Central memory CD8-positive, alpha-beta T cell (primary cell): ENCODE measurements around the gene S1PR4.
A peak's percentile ranks its signal among the peaks of the same experiment; 100 is the strongest.
"Not testable (repeated sequence)": the region's sequence is repeated elsewhere in the genome, so short reads cannot be mapped to it uniquely, and the experiment has no call there.

Experiments used
- ATAC-seq: fragments of 150-1000 bp; cut with Tn5 transposase; replicated peaks from 2 replicates; pipeline ENCODE4 v1.10.0; 2022; ENCODE audit warnings: mild to moderate bottlenecking, moderate FRiP score, moderate number of reproducible peaks; ENCODE audit not compliant: poor library complexity, severe bottlenecking; ENCODE audit errors: extremely low read depth
- DNase-seq, 2 donors: peaks; one replicate each; pipeline ENCODE4 v3.0.0; 2021; ENCODE audit warnings: low spot score in 2 of 2
- H3K27ac Mint-ChIP-seq: one replicate; pipeline ENCODE4 v1.8.0; 2022; ENCODE audit warnings: low read depth, mild to moderate bottlenecking, moderate library complexity, mixed read lengths
- H3K27me3 Mint-ChIP-seq: one replicate; pipeline ENCODE4 v1.8.0; 2022; ENCODE audit warnings: mixed read lengths
- H3K36me3 Mint-ChIP-seq: one replicate; pipeline ENCODE4 v1.8.0; 2022; ENCODE audit warnings: mild to moderate bottlenecking, moderate library complexity, mixed read lengths; ENCODE audit not compliant: insufficient read depth
- H3K4me1 Mint-ChIP-seq: one replicate; pipeline ENCODE4 v1.8.0; 2022; ENCODE audit warnings: mixed read lengths
- H3K4me3 Mint-ChIP-seq: one replicate; pipeline ENCODE4 v1.8.0; 2022; ENCODE audit warnings: mild to moderate bottlenecking, moderate library complexity, mixed read lengths
- H3K9me3 Mint-ChIP-seq: one replicate; pipeline ENCODE4 v1.8.0; 2022; ENCODE audit warnings: mixed read lengths

Gene S1PR4

GRCh38 chr19:3145909-3146676 is 32.5 kb upstream of the S1PR4 start:
- Mint-ChIP-seq H3K9me3 (no peaks in the 10 kb centered on the region), H3K27me3 (no peaks in the 10 kb centered on the region), H3K27ac (peak overlapping the region; percentile 25), H3K36me3 (peaks cover 2% of the 10 kb centered on the region), H3K4me3 (no peak overlapping the region), H3K4me1 (peaks cover 5% of the 10 kb centered on the region)
- DNase-seq: no peak
- peak; percentile 43 for ATAC-seq

- DNase-seq (peak; percentile 49 to 72), ATAC-seq (peak; percentile 36)
- Mint-ChIP-seq H3K27ac (peak overlapping the region; percentile 25), H3K36me3 (peaks cover 2% of the 10 kb centered on the region), H3K4me1 (peaks cover 5% of the 10 kb centered on the region), H3K9me3 (no peaks in the 10 kb centered on the region), H3K27me3 (no peaks in the 10 kb centered on the region), H3K4me3 (no peak overlapping the region)
Measured at GRCh38 chr19:3146677-3147100, 31.9 kb upstream of the S1PR4 start.

- Mint-ChIP-seq H3K36me3 (peaks cover 2% of the 10 kb centered on the region), H3K27me3 (no peaks in the 10 kb centered on the region), H3K9me3 (no peaks in the 10 kb centered on the region), H3K4me1 (peaks cover 5% of the 10 kb centered on the region), H3K27ac (no peak overlapping the region), H3K4me3 (no peak overlapping the region)
- DNase-seq (no peak), ATAC-seq (no peak)
Measured at GRCh38 chr19:3148503-3148902, 30.1 kb upstream of the S1PR4 start.

GRCh38 chr19:3149089-3149488 is 29.5 kb upstream of the S1PR4 start:
- H3K9me3 Mint-ChIP-seq: no peaks in the 10 kb centered on the region
- no peak overlapping the region for H3K27ac Mint-ChIP-seq

GRCh38 chr19:3149526-3150505 is 28.8 kb upstream of the S1PR4 start:
- no peak overlapping the region for H3K27ac Mint-ChIP-seq
- peaks cover 3% of the 10 kb centered on the region for H3K36me3 Mint-ChIP-seq
- no peak for DNase-seq
- peaks cover 5% of the 10 kb centered on the region for H3K4me1 Mint-ChIP-seq
- H3K4me3 Mint-ChIP-seq: no peak overlapping the region
- H3K27me3 Mint-ChIP-seq: no peaks in the 10 kb centered on the region
- no peaks in the 10 kb centered on the region for H3K9me3 Mint-ChIP-seq
- no peak for ATAC-seq

More at GRCh38 chr19:3149089-3149488, 29.5 kb upstream of the S1PR4 start:
- no peak overlapping the region for H3K4me3 Mint-ChIP-seq
- DNase-seq: no peak
- no peaks in the 10 kb centered on the region for H3K27me3 Mint-ChIP-seq
- no peak for ATAC-seq
- peaks cover 2% of the 10 kb centered on the region for H3K36me3 Mint-ChIP-seq
- peaks cover 5% of the 10 kb centered on the region for H3K4me1 Mint-ChIP-seq

GRCh38 chr19:3150739-3151329 is 27.7 kb upstream of the S1PR4 start:
- H3K27ac Mint-ChIP-seq: no peak overlapping the region
- no peaks in the 10 kb centered on the region for H3K27me3 Mint-ChIP-seq
- no peak for ATAC-seq

GRCh38 chr19:3151563-3152418 is 26.8 kb upstream of the S1PR4 start:
- Mint-ChIP-seq H3K27me3 (no peaks in the 10 kb centered on the region), H3K9me3 (no peaks in the 10 kb centered on the region), H3K4me1 (peaks cover 1% of the 10 kb centered on the region), H3K36me3 (peaks cover 3% of the 10 kb centered on the region), H3K4me3 (no peak overlapping the region), H3K27ac (no peak overlapping the region)
- DNase-seq: no peak
- no peak for ATAC-seq

More at GRCh38 chr19:3150739-3151329, 27.7 kb upstream of the S1PR4 start:
- no peak for DNase-seq
- Mint-ChIP-seq H3K4me3 (no peak overlapping the region), H3K36me3 (peaks cover 4% of the 10 kb centered on the region), H3K9me3 (no peaks in the 10 kb centered on the region), H3K4me1 (peaks cover 5% of the 10 kb centered on the region)

GRCh38 chr19:3152419-3152780 is 26.2 kb upstream of the S1PR4 start:
- no peaks in the 10 kb centered on the region for H3K9me3 Mint-ChIP-seq
- ATAC-seq (no peak), DNase-seq (no peak)
- H3K27ac Mint-ChIP-seq: no peak overlapping the region
- H3K4me3 Mint-ChIP-seq: no peak overlapping the region
- H3K27me3 Mint-ChIP-seq: no peaks in the 10 kb centered on the region
- H3K4me1 Mint-ChIP-seq: no peaks in the 10 kb centered on the region
- H3K36me3 Mint-ChIP-seq: peaks cover 2% of the 10 kb centered on the region

GRCh38 chr19:3153286-3154230 is 25.0 kb upstream of the S1PR4 start:
- ATAC-seq (no peak), DNase-seq (no peak)
- no peaks in the 10 kb centered on the region for H3K9me3 Mint-ChIP-seq
- peaks cover 3% of the 10 kb centered on the region for H3K36me3 Mint-ChIP-seq
- no peak overlapping the region for H3K4me3 Mint-ChIP-seq
- no peaks in the 10 kb centered on the region for H3K4me1 Mint-ChIP-seq
- H3K27ac Mint-ChIP-seq: no peak overlapping the region
- H3K27me3 Mint-ChIP-seq: no peaks in the 10 kb centered on the region

- H3K4me1 Mint-ChIP-seq, H3K4me3 Mint-ChIP-seq, H3K27me3 Mint-ChIP-seq, H3K9me3 Mint-ChIP-seq, ATAC-seq, DNase-seq, H3K36me3 Mint-ChIP-seq, H3K27ac Mint-ChIP-seq: not testable (repeated sequence)
Measured at GRCh38 chr19:3154447-3154846, 24.1 kb upstream of the S1PR4 start.
